ENCODE results near the gene MACO1.

MACO1 gene

GRCh38 chr1:25427696-25428095 lies 3.0 kb upstream of the MACO1 start:
- no peak for DNase-seq (ENCODE audit: low read depth)
- TF ChIP-seq, protein P1, sequence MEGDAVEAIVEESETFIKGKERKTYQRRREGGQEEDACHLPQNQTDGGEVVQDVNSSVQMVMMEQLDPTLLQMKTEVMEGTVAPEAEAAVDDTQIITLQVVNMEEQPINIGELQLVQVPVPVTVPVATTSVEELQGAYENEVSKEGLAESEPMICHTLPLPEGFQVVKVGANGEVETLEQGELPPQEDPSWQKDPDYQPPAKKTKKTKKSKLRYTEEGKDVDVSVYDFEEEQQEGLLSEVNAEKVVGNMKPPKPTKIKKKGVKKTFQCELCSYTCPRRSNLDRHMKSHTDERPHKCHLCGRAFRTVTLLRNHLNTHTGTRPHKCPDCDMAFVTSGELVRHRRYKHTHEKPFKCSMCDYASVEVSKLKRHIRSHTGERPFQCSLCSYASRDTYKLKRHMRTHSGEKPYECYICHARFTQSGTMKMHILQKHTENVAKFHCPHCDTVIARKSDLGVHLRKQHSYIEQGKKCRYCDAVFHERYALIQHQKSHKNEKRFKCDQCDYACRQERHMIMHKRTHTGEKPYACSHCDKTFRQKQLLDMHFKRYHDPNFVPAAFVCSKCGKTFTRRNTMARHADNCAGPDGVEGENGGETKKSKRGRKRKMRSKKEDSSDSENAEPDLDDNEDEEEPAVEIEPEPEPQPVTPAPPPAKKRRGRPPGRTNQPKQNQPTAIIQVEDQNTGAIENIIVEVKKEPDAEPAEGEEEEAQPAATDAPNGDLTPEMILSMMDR (IDR thresholded peaks at IDR 0.05; ENCODE audit: low read length, missing control alignments) = no peak
- no peak overlapping the region for H3K4me3 ChIP-seq (replicated peaks; ENCODE audit: low read depth, low read length)

DNA sequence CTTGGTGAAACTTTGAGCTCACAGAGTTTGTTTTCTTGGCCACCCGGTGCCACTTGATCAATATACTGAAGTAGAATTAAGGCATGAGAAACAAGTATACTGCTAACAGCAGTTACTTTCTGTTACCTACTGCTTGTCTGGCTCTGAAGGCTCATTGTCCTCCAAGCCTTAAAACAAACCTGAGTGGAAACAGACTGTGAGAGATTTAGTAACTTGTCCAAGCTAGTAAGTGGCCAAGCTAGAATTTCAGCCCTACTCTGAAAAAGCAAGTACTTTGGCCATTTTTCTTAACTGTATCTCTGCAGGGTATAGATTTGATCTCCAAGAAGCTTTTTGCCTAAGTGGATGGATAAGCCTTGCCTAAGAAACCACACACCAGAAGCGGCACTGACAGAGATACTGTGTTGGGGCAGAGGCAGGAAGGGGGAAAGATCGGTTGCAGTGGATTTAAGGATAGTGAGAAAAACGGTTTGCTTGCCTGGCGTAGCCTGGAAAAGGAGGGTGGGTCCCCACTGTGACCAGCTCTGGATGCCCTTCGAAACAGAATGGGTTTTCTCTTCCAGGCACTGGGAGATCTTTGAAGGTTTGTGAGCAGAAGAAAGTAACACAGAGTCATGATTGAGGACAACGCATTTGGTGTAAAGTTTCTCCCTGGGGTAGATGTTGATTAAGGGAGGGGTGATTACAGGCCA lies 2.1 kb upstream of the MACO1 start:
- H3K4me3 ChIP-seq (replicated peaks; ENCODE audit: low read depth, low read length) = no peak overlapping the region
- TF ChIP-seq, protein P1 (IDR thresholded peaks at IDR 0.05; ENCODE audit: low read length, missing control alignments) = no peak
- no peak for DNase-seq (ENCODE audit: low read depth)

GRCh38 chr1:25430967-25431881 lies 527 bp downstream of the MACO1 start:
- TF ChIP-seq, protein P1 (IDR thresholded peaks at IDR 0.05; ENCODE audit: low read length, missing control alignments) = no peak
- peak overlapping the region; percentile 73 for H3K4me3 ChIP-seq (replicated peaks; ENCODE audit: low read depth, low read length)
- DNase-seq (ENCODE audit: low read depth) = no peak

DNA sequence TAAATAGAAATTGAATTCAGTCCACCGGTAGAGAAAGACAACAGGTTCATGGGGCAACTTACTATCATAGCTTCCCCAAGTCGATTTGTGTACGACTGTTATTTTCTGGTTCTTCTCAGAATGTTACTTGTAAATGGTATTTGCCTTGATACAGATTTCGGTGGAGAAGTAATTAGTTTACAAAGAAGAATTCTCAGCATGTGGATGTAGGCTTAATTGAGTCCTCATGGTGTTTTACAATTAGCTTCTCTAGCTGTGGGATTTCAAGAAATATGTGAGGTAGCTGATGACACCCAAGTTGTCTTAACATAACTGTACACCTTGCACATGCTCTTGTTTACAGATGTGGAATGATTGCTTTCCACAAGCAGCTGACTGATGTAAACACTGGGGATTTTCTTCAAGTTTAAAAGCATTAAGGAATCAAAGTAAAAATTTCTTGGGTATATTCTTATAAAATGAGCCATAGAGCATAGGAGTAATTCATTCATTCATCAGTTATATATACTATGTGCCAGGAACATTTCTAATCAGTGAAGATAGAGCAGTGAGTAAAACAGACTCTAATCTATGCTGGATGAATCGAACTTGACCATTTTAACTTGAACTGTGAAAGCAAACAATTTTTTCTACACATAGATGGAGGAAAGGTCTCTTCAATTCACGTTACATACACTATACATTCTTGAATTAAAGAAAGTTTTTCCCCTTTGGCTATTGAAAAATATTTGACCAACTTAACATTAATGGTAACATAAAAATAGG lies 1.4 kb downstream of the MACO1 start:
- DNase-seq (ENCODE audit: low read depth) = no peak
- TF ChIP-seq, protein P1 (IDR thresholded peaks at IDR 0.05; ENCODE audit: low read length, missing control alignments) = no peak

GRCh38 chr1:25432749-25433388 lies 2.2 kb downstream of the MACO1 start:
- TF ChIP-seq, protein P1 (IDR thresholded peaks at IDR 0.05; ENCODE audit: low read length, missing control alignments) = no peak
- H3K4me3 ChIP-seq (replicated peaks; ENCODE audit: low read depth, low read length) = peak overlapping the region; percentile 73
- no peak for DNase-seq (ENCODE audit: low read depth)

More for the DNA sequence above, 1.4 kb downstream of the MACO1 start:
- H3K4me3 ChIP-seq (replicated peaks; ENCODE audit: low read depth, low read length) = peak overlapping the region; percentile 73

Measured in fibroblast of pulmonary artery (primary cell).